ENCODE results near the gene MRPS6. TPM values are rescaled to one million over a fixed set of nuclear protein-coding genes. Genes with fewer than 3 reads are reported as not detected.

The MRPS6 gene
- 43.5 TPM for polyA plus RNA-seq (2012; ENCODE audit: insufficient read length, low read depth)

GRCh38 chr21:34073032-34073748 lies at the start of gene MRPS6, which contains the start of gene SLC5A3:
Gene MRPS6 (plus strand): TSS chr21:34073578. CDS start chr21:34073701, 123 bp downstream.
Gene SLC5A3 (plus strand): TSS chr21:34073578. CDS start chr21:34095199, 21,621 bp downstream.
- peak; percentile 69 for TF ChIP-seq FOXP2 (optimal IDR thresholded peaks at IDR 0.05; ENCODE audit: borderline replicate concordance, extremely low read depth, extremely low read length, insufficient read depth)
- TF ChIP-seq SIN3A (IDR thresholded peaks at IDR 0.05; ENCODE audit: borderline replicate concordance, insufficient read depth, low read length) = peak; percentile 87; the same call in 1 of the 2 replicates
- TF ChIP-seq POLR2AphosphoS5 (IDR thresholded peaks at IDR 0.05; ENCODE audit: low read depth, low read length) = peak; percentile 92
- peak; percentile 71; the same call in 1 of the 2 replicates for TF ChIP-seq TAF1 (IDR thresholded peaks at IDR 0.05; ENCODE audit: borderline replicate concordance, insufficient read depth, low read length)
- TF ChIP-seq REST (IDR thresholded peaks at IDR 0.05; ENCODE audit: insufficient read depth in 1 of 2, low read depth in 2 of 2, low read length in 2 of 2) = no peak

GRCh38 chr21:34023691-34024373 lies 49.5 kb upstream of the MRPS6 start:
- TF ChIP-seq FOXP2 (optimal IDR thresholded peaks at IDR 0.05; ENCODE audit: borderline replicate concordance, extremely low read depth, extremely low read length, insufficient read depth) (no peak), SIN3A (IDR thresholded peaks at IDR 0.05; ENCODE audit: borderline replicate concordance, insufficient read depth, low read length) (no peak)

- TF ChIP-seq REST (IDR thresholded peaks at IDR 0.05; ENCODE audit: insufficient read depth in 1 of 2, low read depth in 2 of 2, low read length in 2 of 2) = no peak
- TF ChIP-seq TAF1 (IDR thresholded peaks at IDR 0.05; ENCODE audit: borderline replicate concordance, insufficient read depth, low read length) = no peak
Observed at GRCh38 chr21:34024374-34024693, 49.0 kb upstream of the MRPS6 start.

- no peak for TF ChIP-seq POLR2AphosphoS5 (IDR thresholded peaks at IDR 0.05; ENCODE audit: low read depth, low read length)
- no peak for TF ChIP-seq SIN3A (IDR thresholded peaks at IDR 0.05; ENCODE audit: borderline replicate concordance, insufficient read depth, low read length)
- no peak for TF ChIP-seq FOXP2 (optimal IDR thresholded peaks at IDR 0.05; ENCODE audit: borderline replicate concordance, extremely low read depth, extremely low read length, insufficient read depth)
- TF ChIP-seq TAF1 (IDR thresholded peaks at IDR 0.05; ENCODE audit: borderline replicate concordance, insufficient read depth, low read length) = no peak
Observed at GRCh38 chr21:34027721-34028461, 45.5 kb upstream of the MRPS6 start.

GRCh38 chr21:34029743-34030528 lies 43.4 kb upstream of the MRPS6 start:
- TF ChIP-seq POLR2AphosphoS5 (IDR thresholded peaks at IDR 0.05; ENCODE audit: low read depth, low read length) (no peak), SIN3A (IDR thresholded peaks at IDR 0.05; ENCODE audit: borderline replicate concordance, insufficient read depth, low read length) (no peak), TAF1 (IDR thresholded peaks at IDR 0.05; ENCODE audit: borderline replicate concordance, insufficient read depth, low read length) (no peak), FOXP2 (optimal IDR thresholded peaks at IDR 0.05; ENCODE audit: borderline replicate concordance, extremely low read depth, extremely low read length, insufficient read depth) (no peak), REST (IDR thresholded peaks at IDR 0.05; ENCODE audit: insufficient read depth in 1 of 2, low read depth in 2 of 2, low read length in 2 of 2) (no peak)

Measured in PFSK-1 (cell line).